GM18508 (cell line): ENCODE measurements around the gene CEP89.
"Not testable (repeated sequence)": the region's sequence is repeated elsewhere in the genome, so short reads cannot be mapped to it uniquely, and the experiment has no call there.

Source experiments
- ATAC-seq: cut with Tn5 transposase; IDR thresholded peaks from one replicate; pipeline ENCODE4 v1.9.1; 2021; ENCODE audit warnings: moderate number of reproducible peaks; ENCODE audit not compliant: insufficient read depth, unreplicated experiment

CEP89 gene

DNA sequence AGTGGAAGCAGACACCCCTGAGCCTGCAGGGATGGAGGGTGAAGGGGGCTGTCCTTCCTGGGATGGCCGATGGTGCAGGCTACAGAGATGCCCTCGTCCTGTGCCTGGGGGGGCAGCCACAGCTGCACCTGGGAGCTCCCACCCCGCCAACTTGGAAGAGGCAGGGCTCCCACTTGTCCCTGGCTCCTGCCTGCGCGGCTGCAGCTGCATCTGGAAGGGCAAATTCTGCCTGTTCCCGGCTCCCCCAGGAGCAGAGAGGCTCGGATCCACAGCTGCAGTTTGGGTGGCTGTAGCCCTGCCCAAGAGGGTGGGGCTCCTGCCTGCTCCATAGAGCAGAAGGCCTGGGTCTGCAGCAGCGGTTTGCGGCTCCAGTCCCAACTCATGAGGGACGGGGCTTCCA is 2.2 kb downstream of the CEP89 start:
- ATAC-seq, result no peak

DNA sequence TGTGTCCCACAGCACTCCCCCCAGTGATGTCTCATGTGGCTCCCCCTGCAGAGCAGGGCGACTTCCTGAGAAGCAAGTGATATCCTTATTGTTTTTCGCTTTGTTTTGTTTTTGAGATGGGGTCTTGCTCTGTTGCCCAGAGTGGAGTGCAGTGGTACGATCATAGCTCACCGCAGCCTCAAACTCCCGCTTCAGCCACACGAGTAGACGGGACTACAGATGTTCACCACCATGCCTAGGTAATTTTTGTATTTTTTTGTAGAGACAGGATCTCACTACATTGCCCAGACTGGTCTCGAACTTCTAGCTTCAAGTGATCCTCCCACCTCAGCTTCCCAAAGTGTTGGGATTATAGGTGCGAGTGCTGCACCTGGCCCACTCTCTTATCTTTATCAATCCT is 5.0 kb downstream of the CEP89 start:
- ATAC-seq, result no peak

DNA sequence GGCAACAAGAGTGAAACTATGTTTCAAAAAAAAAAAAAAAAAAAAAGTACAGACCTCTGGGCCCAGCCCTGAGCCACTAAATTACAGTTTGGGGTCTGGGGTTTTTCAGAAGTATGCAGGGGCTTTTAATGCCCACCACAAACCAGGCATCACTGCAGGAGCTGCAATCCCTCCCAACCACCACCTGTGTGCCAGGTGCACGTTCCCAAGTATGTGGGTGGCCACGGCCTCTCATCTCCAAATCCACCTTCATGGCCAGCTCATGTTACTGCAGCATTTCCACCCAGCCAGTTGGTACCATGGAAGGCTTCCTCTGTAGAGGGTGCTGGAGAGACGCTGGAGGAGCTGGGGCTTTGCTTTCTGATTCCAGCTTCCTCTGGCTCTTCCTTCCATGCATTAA is 26.5 kb downstream of the CEP89 start:
- ATAC-seq, result no peak

DNA sequence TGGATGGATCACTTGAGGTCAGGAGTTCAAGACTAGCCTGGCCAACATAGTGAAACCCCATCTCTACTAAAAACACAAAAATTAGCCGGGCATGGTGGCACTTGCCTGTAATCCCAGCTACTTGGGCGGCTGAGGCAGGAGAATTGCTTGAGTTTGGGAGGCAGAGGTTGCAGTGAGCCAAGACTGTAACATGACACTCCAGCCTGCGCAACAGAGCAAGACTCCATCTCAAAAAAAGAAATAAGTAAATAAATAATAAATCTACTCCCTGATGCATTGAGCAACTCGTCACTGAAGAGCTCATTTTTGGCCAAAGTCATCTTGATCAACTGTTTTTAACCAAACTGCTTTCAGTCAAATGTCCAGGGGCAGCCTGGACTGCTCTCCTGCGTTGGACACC is 30.5 kb downstream of the CEP89 start:
- not testable (repeated sequence) for ATAC-seq

DNA sequence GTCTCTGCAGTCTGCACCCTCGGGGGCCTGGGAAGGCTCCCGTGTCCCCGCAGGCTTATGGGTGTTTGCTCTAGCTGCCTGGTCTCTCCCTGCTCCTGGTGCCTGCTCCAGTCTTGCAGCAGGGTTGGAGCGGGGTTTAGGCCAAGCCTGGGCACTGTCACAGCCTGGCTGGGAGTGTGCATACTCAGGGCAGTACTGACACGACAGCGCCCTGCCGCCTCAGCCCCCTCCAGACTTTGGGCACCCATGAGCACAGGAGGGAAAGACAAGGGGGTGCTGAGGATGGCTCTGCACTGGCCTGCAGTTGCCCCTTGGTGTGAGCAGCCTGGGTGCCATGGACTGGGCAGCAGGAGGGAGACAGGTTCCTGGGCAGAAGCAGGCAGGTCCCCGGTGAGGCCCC is 35.7 kb downstream of the CEP89 start:
- ATAC-seq, result no peak

DNA sequence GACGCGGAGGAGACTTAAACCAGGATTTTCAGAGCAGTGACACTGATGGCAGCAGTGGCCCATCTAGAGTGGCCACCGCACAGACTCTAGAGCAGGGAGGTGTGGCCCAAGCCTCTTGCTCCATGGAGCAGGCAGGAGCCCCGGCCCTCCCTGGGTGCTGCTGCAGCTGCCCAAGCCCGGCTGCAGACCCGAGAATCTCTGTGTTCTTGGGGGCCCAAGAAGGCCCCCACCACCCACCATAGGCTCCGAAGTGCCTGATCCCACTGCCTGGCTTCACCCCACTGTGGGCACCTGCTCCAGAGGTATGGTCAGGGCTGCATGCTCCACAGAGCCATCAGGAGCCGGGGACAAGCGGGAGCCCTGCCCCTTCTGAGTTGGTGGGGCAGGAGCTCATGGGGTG is 36.1 kb downstream of the CEP89 start:
- ATAC-seq, result no peak

DNA sequence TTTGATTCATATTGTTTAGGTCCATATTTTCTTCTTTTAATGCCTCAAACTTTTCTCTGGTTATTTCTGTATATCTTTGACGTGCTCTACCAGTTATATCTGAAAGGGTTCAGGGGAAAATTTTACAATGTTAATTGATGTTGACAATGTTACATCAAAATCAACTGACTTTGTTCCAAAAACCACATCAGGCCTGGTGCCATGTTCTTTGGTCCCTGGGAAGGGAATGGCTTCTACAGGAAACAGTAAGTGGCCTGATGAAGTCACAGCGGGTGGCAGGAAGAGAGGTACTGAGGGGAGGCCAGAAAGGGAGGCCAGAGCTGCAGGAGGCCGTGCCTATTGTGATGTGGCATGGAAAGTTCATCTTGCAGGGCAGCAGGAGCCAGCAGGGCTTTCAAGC is 38.2 kb downstream of the CEP89 start:
- no peak for ATAC-seq

DNA sequence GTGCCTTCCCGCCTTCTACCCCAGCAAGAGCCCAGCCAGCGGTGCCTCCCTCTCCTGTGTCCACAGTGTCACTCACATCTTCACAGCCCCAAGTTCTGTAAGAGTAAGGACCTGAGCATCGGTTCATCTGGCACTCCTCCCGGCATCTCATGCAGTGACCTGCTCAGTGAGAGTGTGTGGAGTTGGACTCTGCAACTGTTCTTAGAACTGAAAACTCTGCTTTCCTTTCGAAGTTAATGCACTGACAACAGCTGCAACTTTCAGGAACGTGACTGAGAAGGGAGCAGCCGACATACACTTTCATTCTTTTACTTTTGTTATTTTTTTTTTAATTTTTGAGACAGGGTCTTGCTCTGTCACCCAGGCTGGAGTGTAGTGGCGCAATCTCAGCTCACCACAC is 41.2 kb downstream of the CEP89 start:
- ATAC-seq, result no peak

DNA sequence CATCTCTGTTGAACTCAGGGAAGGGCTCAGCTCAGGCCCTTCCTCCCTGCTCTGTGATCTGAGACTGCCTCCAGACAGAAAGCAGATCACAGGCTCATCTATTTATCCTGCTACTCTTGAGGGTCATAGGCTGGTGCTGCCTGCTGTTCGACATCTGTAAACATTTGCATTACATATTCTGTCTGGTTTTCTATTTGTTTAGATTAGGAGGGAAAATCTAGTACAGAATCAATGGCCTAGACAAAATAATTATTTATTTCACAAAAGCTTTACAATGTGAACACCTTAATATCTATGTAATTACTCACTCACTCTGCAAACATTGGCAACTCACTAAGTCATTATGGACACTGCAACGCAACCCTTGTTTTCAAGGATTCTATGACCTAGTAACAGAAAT is 43.0 kb downstream of the CEP89 start:
- ATAC-seq, result no peak

DNA sequence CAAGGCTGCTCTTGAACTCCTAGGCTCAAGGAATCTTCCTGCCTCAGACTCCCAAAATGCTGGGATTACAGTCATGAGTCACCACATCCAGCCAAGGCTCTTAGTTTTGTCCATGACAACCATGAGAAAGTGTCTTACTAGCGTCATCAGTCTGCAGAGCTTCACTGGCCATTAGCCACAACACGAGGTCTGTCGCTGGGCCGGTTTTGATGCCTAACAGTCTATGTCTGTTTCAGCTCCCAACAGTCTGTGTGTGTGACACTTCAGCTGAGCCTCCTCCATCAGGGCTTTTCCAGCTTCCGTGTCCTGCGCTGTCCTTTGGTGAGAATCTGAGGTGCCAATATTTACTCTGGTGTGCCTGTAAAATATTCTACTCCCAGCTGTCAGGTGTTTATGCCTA is 47.6 kb downstream of the CEP89 start:
- ATAC-seq, result no peak

DNA sequence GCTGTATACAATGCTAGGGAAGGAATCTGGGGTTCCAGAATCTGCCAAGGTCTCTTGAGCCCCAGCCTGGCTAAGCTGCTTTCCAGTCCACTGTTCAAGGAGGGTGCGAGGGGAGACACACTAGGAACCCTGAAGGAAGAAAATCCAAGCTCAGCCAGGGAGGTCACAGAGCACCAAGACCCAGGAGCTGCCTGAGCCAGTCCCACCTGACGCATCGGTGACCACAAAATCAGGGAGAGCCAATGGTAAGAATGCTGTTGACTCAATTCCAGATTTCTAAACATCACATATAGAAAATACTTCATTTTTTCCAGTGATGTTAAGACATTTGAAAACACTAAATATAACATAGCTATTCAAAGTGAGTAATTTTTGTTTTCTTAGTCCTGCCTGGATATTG is 50.1 kb downstream of the CEP89 start:
- ATAC-seq, result no peak

DNA sequence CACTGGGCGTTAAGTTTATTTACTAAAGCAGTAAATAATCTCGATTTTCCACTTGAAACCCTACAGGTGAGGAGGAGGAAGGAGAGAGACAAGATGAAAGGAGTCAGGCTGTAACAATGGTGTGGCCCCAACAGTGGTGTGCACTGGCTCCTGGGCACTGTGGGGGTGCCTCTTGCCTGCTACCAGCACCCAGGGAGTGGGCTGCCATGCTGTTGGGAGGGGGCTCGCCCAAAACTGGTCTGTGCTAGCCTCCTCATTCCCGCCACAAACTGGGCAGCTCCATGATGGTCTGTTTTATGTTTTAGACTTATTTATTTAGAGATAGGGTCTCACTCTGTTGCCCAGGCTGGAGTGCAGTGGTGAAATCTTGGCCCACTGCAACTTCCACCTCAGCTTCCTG is 52.4 kb downstream of the CEP89 start:
- ATAC-seq, result no peak

DNA sequence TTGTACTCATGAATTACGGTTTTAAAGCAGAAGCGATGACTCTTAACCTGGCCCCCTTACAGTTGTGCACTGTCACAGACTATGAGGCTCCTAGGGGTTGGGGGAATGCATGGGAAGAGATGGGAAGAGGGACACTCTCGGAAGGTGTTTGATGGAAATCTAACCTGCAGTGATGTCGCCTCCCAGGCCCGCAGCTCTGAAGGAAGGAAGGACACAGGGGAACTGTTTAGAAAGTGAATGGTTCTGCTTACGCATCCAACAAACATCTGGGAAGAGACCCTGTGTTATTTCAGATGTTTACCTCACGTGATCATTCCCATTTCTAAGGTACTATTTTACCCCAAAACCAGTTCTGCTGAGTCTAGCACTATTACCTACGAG is 54.2 kb downstream of the CEP89 start:
- ATAC-seq, result no peak

DNA sequence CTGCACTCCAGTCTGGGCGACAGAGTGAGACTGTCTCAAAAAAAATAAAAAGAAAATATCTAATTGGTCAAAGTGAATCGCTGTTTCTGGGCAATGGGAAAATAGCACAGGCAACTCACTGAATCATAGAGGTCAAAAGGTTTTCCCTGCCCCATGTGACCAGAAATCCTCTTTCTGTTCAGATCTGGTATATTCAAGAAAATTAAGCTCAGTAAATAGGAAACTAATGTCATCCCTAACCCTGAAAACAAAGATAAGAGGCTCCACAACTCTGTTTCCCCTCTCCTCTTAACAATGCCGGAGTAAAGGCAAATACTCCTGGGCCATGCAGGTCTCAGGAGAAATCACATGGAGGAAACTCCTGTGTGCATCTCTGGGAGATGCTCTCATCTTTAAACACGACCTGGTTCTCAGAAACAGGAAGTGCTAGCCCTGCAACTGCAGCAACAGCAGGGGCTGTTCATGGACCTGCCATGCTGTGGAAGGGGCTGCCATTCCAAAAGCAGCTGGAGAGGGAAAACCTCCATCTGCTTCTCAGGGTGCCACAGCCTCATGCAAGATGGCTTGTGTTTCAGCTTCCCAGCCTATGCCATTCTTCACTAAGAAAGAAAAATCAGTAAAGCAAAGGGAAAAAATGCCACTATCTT is 54.7 kb downstream of the CEP89 start:
- no peak for ATAC-seq

DNA sequence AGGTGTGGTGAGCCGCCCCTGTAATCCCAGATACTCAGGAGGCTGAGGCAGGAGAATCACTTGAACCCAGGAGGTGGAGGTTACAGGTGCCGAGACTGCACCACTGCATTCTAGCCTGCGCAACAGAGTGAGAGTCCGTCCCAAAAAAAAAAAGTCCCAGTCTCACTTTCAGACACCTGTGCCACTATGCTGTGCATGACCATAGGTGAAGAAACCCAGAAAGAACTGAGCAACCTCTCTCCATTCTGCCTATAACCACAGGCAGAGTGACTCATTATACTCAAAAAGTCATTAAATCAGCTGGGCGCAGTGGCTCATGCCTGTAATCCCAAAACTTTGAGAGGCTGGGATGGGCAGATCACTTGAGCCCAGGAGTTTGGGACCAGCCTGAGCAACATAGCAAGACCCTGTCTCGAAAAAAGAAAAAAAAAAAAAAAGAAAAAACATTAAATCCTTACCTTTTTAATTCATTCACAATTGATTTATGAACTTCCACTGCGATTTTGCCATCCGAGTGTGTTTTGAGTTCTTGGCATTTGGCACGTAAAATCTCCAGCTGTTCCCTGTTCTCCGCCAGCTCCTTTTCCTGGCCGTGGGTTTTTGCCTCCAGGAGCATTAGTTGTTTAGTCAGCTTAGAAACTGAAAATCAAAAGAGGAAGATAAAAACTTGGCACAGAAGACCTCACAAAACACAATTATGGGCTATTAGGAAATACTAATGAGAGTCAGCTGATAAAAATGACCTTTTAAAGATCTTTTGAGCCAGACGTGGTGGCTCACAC is 56.7 kb downstream of the CEP89 start:
- ATAC-seq, result no peak

DNA sequence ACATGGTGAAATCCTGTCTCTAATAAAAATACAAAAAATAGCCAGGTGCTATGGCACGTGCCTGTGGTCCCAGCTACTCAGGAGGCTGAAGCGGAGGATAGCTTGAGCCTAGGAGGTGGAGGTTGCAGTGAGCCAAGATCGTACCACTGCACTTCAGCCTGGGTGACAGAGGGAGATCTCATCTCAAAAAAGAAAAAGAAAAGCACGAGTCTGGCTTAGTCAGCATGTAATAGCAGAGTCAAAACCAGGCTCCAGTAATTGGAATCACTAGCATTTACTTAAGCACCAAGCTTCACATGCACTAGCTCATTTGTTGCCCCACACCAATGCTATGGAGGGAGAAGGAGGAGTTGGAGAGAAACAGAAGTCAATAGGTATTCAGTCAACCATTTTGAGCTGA is 60.3 kb downstream of the CEP89 start:
- ATAC-seq, result no peak

DNA sequence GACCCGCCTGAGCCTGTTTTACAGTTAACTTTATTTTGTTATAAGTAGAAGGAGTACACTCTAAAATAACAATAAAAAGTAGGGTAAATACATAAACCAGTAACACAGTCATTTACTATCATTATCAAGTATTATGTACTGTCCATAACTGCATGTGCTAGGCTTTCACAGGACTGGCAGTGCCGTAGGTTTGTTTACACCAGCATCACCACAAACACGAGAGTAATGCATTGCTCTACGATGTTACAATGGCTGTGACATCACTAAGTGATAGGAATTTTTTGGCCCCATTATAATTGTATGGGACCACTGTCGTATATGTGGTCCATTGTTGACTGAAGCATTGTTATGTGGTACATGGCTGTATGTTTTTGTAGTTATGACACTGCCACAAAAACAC is 60.9 kb downstream of the CEP89 start:
- ATAC-seq, result no peak

DNA sequence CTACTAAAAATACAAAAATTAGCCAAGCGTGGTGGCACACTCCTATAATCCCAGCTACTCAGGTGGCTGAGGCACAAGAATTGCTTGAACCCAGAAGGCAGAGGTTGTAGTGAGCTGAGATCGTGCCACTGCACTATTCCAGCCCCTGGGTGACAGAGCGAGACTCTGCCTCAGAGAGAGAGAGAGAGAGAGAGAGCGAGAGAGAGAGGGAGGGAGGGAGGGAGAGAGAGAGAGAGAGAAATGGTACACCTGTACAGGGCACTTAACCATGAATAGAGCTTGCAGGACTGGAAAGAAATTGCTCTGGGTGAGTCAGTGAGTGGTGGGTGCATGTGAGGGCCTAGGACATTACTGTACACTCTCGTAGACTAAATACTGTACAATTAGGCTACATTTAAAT is 61.7 kb downstream of the CEP89 start:
- ATAC-seq, result no peak

DNA sequence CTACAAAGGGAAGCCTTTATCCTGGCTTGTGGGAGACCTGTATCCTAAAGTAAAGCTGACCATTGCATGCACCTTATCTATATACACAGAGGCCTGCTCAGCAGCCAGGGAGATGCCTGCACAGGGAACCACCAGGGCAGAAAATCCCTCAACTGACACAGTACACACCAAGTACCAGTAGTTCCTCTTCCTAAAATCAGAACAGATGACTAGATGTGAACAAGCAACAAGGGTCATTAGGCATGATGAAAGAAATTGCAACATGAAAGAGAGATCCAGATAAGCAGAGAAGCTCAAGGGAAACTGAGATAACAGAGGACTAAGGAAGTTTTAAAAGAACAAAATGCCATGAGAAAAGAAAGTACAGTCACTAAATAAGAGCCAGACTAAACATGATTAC is 62.5 kb downstream of the CEP89 start:
- ATAC-seq, result no peak

DNA sequence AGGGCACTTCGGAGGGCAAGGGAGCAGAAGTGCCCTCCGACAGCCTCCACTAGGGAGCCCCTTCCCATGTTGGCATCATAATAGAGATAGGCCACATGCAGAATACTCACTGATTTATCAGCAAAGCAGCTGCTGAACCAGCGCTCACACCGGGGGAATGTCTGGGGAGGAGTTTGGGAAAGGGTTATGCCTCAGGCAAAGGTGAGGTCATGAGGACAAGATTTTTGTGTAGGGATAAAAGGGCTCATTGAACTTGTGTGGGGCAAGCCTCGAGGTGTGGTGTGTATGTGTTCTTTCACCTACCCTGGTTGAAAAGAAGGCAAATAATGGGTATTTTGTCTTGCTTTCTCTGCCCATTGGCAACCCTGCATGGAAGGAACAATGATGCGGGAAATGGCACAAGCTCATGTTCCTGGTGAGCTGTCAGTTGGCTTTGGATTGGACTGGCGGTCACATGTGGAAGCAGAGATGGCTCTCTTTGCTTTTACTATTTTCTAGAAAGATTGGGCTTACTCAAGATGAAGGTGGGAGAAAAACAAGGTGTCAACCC is 63.0 kb downstream of the CEP89 start:
- ATAC-seq, result no peak

DNA sequence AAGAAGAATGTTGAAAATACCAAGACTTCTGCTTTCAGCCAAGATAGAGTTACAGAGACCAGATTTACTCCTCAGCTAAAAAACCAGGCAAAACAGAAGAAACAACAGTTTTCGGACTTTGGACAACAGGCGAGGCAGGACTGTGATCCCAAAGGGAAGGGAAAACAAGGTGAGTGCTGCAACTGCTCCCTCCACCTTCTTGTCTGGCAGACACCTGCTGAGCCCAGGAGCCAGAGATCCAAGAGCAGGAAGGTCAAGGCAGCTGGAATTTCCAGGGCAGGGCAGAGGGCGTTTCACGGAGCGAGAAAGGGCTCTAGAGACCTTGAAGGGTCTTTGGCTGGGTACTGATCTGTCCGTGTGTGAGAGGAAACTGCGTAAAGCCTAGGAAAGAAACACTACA is 69.3 kb downstream of the CEP89 start:
- no peak for ATAC-seq
